ENCODE measurements around the gene MTX1. TPM values are rescaled to one million over a fixed set of nuclear protein-coding genes. Genes with fewer than 3 reads are reported as not detected.

Gene MTX1
- total and polyA plus RNA-seq, 2 of the 4 experiments (the other 2 are of a cell fraction) = 67.2 to 73.7 TPM

DNA sequence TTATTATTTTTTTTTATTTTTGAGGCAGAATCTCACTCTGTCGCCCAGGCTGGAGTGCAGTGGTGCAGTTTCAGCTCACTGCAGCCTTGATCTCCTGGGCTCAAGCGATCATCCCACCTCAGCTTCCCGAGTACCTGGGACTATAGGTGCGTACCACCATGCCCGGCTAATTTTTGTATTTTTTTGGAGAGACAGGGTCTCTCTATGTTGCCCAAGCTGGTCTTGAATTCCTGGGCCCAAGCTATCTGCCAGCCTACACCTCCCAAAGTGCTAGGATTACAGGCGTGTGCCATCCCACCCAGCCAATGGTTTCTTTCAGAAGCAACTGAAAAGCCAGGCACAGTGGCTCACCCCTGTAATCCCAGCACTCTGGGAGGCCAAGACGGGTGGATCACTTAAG, 37.7 kb upstream of the MTX1 start:
- no peak overlapping the region for H2BK5ac ChIP-seq (ENCODE audit: low read depth, low read length, poor library complexity, severe bottlenecking)
- no peak overlapping the region for H3K4ac ChIP-seq (ENCODE audit: low read depth, low read length)
- TF ChIP-seq CEBPB (IDR thresholded peaks at IDR 0.05; ENCODE audit: low read depth, low read length) (no peak), NFE2L2 (IDR thresholded peaks at IDR 0.05; ENCODE audit: low read depth, low read length) (no peak), BHLHE40 (IDR thresholded peaks at IDR 0.05; ENCODE audit: low read depth, low read length) (no peak), RAD21 (IDR thresholded peaks at IDR 0.05; ENCODE audit: low read length) (no peak), RCOR1 (IDR thresholded peaks at IDR 0.05; ENCODE audit: insufficient replicate concordance, low read length) (no peak), SMC3 (IDR thresholded peaks at IDR 0.05; ENCODE audit: low read depth, low read length) (no peak), RFX5 (IDR thresholded peaks at IDR 0.05; ENCODE audit: low read depth, low read length) (no peak), MXI1 (IDR thresholded peaks at IDR 0.05; ENCODE audit: borderline replicate concordance, low read depth, low read length) (no peak), POLR2A (IDR thresholded peaks at IDR 0.05; ENCODE audit: low read depth, low read length) (no peak), CHD1 (IDR thresholded peaks at IDR 0.05; ENCODE audit: low read depth, low read length) (no peak), FOS (IDR thresholded peaks at IDR 0.05; ENCODE audit: low read depth, low read length) (no peak), MAFK (IDR thresholded peaks at IDR 0.05; ENCODE audit: low read depth, low read length) (no peak), MAZ (IDR thresholded peaks at IDR 0.05; ENCODE audit: borderline replicate concordance, low read depth, low read length) (no peak)
- TF ChIP-seq, protein P1, sequence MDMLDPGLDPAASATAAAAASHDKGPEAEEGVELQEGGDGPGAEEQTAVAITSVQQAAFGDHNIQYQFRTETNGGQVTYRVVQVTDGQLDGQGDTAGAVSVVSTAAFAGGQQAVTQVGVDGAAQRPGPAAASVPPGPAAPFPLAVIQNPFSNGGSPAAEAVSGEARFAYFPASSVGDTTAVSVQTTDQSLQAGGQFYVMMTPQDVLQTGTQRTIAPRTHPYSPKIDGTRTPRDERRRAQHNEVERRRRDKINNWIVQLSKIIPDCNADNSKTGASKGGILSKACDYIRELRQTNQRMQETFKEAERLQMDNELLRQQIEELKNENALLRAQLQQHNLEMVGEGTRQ (IDR thresholded peaks at IDR 0.05; ENCODE audit: low read depth, low read length) = no peak
- TF ChIP-seq, protein P2, sequence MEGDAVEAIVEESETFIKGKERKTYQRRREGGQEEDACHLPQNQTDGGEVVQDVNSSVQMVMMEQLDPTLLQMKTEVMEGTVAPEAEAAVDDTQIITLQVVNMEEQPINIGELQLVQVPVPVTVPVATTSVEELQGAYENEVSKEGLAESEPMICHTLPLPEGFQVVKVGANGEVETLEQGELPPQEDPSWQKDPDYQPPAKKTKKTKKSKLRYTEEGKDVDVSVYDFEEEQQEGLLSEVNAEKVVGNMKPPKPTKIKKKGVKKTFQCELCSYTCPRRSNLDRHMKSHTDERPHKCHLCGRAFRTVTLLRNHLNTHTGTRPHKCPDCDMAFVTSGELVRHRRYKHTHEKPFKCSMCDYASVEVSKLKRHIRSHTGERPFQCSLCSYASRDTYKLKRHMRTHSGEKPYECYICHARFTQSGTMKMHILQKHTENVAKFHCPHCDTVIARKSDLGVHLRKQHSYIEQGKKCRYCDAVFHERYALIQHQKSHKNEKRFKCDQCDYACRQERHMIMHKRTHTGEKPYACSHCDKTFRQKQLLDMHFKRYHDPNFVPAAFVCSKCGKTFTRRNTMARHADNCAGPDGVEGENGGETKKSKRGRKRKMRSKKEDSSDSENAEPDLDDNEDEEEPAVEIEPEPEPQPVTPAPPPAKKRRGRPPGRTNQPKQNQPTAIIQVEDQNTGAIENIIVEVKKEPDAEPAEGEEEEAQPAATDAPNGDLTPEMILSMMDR (conservative IDR thresholded peaks at IDR 0.05; ENCODE audit: low read depth, low read length) = no peak
- TF ChIP-seq, protein P3, sequence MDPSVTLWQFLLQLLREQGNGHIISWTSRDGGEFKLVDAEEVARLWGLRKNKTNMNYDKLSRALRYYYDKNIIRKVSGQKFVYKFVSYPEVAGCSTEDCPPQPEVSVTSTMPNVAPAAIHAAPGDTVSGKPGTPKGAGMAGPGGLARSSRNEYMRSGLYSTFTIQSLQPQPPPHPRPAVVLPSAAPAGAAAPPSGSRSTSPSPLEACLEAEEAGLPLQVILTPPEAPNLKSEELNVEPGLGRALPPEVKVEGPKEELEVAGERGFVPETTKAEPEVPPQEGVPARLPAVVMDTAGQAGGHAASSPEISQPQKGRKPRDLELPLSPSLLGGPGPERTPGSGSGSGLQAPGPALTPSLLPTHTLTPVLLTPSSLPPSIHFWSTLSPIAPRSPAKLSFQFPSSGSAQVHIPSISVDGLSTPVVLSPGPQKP (IDR thresholded peaks at IDR 0.05; ENCODE audit: borderline replicate concordance, low read depth, low read length) = no peak
- no CpG with 5 or more reads among the region's 7 CpGs for WGBS, 2 experiments (ENCODE audit: extremely low coverage in 2 of 2, insufficient read length in 1 of 2)
- no peak overlapping the region for H3K14ac ChIP-seq (replicated peaks; ENCODE audit: low read depth, low read length)
- H3K4me1 ChIP-seq (ENCODE audit: control insufficient read depth, insufficient read depth, low read length) = peaks cover 4% of the 10 kb centered on the region
- no peaks in the 10 kb centered on the region for H3K9me3 ChIP-seq (ENCODE audit: control insufficient read depth, insufficient read depth, low read length)
- no peak overlapping the region for H3K4me3 ChIP-seq (ENCODE audit: insufficient read depth, low read depth, low read length)
- H4K91ac ChIP-seq (ENCODE audit: insufficient read depth, low read depth, low read length) = no peak overlapping the region
- H4K5ac ChIP-seq (ENCODE audit: low read depth, low read length) = no peak overlapping the region
- dilution Hi-C loops (cut with HindIII; ENCODE audit: low sequenced_read_pairs, unreplicated experiment) = no loop called here
- peaks cover 0 to 39% of the 10 kb centered on the region in 2 experiments for H3K79me1 ChIP-seq (ENCODE audit: low read depth in 1 of 2, low read length in 2 of 2)
- H2BK15ac ChIP-seq (ENCODE audit: low read depth, low read length) = no peak overlapping the region
- no peaks in the 10 kb centered on the region; the same call in none of the 2 replicates for H3K9me1 ChIP-seq (ENCODE audit: insufficient read depth, low read length)
- no peak overlapping the region for H2BK120ac ChIP-seq (ENCODE audit: low read depth, low read length)
- H3K18ac ChIP-seq (ENCODE audit: low read depth, low read length) = no peak overlapping the region
- H3K27me3 ChIP-seq (ENCODE audit: control insufficient read depth, insufficient read depth, low read length) = peaks cover 5% of the 10 kb centered on the region; the same call in 1 of the 2 replicates
- no TSS peak for BruUV-seq (replicated peaks)
- ATAC-seq (ENCODE audit: low read depth) = no peak
- H2AK9ac ChIP-seq (replicated peaks; ENCODE audit: low read depth, low read length, poor library complexity) = no peak overlapping the region
- H3K27ac ChIP-seq (ENCODE audit: insufficient read depth, low read length) = no peak overlapping the region
- H3K9ac ChIP-seq (ENCODE audit: low read depth, low read length) = no peak overlapping the region
- in situ Hi-C loops (cut with MboI; ENCODE audit: low sequenced_read_pairs) = no loop called here
- no peak overlapping the region for H3K23ac ChIP-seq (ENCODE audit: low read depth, low read length)
- no peak overlapping the region for H2AK5ac ChIP-seq (ENCODE audit: low read depth, low read length)
- no peak overlapping the region for H3K4me2 ChIP-seq (ENCODE audit: low read depth, low read length)
- no peak overlapping the region for H4K8ac ChIP-seq (ENCODE audit: low read depth in 2 of 2, low read length in 2 of 2)
- H2AFZ ChIP-seq (replicated peaks; ENCODE audit: low read length, poor library complexity) = no peak overlapping the region
- H4K20me1 ChIP-seq (ENCODE audit: insufficient read depth, low read length) = no peaks in the 10 kb centered on the region
- no peak for DNase-seq
- H2BK20ac ChIP-seq (ENCODE audit: low read depth, low read length) = no peak overlapping the region
- POLR2A ChIA-PET (ENCODE audit: unreplicated experiment) = interaction anchor here (1.5 kb wide), 1 partner anchor 79 kb away, joined by 5 read pairs; no protein-coding TSS in a partner anchor
- peaks cover 16% of the 10 kb centered on the region for H3K36me3 ChIP-seq (ENCODE audit: control insufficient read depth, insufficient read depth, low read length)
- H3K56ac ChIP-seq (ENCODE audit: extremely low read depth, insufficient read depth, low read length) = no peak overlapping the region
- CTCF ChIA-PET = no interaction called here
- intact Hi-C loops (cut with micrococcal nuclease) = loop anchor here (10.0 kb wide), 2 partner anchors 196 to 424 kb away; partner anchors contain the start of genes CKS1B and SHC1
